GM19468 (cell line): ENCODE measurements around the gene FSCN2.

Source experiments
- ATAC-seq: cut with Tn5 transposase; IDR thresholded peaks from one replicate; pipeline ENCODE4 v1.9.1; 2021; ENCODE audit warnings: mild to moderate bottlenecking, moderate library complexity, moderate number of reproducible peaks; ENCODE audit not compliant: unreplicated experiment; ENCODE audit errors: extremely low read depth

Gene FSCN2

DNA sequence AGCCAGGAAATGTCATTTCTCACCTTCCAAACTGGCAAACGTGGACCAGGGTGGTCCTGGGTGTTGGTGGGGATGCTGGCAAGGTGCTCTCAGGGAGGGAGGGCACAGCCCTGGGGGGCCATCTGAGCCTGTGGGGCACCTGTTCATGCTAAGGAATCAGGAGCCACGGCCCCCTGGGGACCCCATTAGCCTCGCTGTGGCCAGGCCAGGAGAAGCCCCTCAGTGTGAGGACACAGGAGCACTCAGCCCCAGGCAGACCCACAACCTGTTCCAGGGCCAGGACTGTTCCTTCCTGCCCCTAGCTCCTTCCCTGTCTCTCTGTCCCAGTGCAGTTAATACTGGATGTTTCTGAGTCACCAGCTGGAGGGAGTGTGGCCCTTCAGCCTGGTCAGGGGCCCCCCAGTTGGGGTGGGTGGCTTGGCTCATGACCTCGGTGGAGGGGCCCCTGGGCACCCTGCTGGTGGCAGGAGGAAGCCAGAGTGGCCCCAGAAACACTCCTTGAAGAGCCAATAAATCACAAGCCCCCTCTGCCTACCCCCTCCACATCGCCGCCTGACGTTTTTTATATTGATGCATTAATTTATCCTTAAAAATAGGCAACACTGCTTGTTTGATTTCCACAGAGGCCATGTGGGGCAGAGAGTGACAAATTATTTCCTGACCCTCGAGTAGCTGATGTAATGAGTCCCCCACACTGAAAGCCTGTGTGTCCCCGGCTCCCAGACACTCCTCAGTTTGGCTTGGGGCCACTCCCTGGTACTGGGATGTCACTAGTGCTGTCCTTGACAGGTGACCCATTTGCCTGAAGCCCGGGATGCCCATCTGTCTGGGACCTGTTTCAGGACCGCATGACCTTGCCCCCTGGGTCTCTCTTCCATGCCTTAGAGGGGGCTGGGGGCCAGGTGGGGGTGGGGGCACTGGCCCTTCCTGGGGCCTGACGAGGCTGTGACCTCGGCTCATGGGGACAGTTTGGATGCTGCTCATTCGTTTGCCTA is 37.9 kb upstream of the FSCN2 start:
- ATAC-seq = no peak

GRCh38 chr17:81491181-81491581 is 37.0 kb upstream of the FSCN2 start:
- no peak for ATAC-seq

- no peak for ATAC-seq
These were observed 36.4 kb upstream of the FSCN2 start for GRCh38 chr17:81491761-81492160.

DNA sequence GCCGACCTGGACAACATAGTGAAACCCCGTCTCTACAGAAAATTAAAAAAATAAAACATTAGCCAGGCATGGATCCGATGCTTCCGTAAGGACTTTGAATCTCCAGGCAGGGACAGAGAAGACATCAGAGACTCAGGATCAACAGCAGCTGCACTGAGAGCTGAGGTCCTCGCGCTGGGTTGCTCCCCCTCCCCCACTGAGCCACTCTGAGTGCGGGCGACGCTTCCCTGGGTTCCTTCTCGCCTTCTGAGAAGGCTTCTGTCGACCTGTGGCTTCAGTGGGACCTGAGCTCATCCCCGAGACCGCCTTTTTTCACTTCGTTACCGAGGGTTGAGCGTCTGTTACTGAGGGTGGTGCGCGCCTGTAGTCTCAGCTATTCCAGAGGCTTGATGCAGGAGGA is 36.0 kb upstream of the FSCN2 start:
- ATAC-seq = no peak

GRCh38 chr17:81492706-81493105 is 35.5 kb upstream of the FSCN2 start:
- no peak for ATAC-seq

DNA sequence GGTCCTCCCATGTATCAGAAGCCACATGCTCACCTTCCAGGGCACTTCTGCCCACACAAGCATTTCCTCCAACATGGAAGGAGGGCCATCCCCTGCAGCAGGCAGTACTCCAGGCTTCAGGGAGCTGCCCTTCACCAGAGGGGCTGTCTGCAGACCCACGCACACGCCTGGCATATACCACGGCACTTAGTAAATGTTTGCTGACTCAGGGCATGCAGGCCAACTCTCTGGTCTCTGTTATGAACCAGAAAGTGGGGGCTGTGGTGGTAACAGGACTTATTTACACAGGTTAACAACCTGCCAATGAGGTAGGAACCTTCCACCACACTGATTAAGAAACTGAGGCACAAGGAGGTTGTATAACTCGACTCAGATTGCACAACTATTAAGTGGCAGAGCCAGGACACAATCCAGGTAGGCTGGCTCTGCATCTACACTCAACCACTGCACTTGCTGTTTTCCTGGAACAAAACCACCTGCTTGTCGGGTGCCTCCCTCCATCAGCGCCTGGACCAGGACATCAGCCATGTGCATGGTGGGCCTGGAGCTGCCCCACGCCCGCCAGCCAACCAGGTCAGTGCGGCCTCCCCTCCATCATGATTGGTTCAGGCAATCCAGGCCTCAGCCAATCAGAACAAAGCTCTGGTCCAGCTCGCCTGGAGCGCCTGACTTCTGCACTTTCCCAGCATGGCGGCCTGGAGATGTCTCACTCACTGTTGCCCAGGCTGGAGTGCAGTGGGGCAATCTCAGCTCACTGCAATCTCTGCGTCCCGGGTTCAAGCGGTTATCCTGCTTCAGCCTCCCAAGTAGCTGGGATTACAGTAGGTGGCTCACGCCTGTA is 34.8 kb upstream of the FSCN2 start:
- ATAC-seq = no peak

DNA sequence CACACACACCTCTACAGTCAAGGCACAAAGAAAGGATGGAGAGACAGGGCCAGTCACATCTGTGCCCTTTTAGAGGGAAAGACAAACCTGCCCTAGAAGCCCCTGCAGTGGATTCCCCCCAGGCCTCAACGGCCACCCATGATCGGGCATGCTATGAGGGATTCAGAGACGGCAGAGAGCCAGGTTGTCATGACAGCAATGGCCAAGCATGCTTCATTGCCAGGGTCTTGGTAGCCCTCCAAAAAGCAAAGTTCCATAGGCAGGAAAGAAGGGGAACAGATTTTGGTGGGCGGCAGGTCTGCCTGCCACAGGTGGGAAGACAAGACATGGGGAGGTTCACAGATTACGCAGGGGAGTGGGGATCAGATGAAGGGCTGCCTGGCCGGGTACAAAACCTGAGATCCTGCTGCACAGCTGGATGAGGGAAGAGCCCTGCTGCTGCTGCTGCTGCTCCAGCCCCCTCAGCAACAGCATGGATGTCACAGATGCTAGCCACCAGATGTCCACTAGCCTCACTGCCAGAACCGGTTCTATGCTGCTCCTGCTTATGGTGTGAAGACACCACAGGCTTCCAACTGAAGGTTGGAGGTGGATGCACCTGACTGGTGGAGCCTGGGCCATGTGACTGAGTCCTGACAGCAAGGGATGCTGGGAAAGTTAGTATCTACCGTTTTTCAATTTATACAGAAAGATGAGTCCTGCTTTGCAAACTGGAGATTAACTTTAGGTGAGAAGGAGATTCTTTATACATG is 33.4 kb upstream of the FSCN2 start:
- no peak for ATAC-seq

GRCh38 chr17:81498953-81499600 is 29.1 kb upstream of the FSCN2 start:
- no peak for ATAC-seq

DNA sequence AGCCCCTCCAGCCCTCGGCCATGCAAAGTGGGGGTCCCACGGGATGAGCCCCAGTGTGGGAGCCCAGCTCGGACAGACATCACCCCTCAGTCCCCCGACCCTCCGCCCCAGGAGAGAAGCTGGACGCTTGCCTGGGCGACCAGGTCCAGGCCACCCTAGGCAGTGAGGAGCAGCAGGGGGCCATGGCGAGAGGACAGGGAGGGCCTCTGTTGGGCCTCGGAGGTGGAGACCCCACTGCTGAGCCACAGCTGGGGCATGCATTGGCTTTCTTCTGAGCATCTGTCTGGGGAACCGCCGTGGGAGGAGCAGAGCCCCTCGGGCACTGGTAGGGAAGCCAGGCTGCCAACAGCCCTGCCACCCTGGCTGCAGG is 28.6 kb upstream of the FSCN2 start:
- ATAC-seq = no peak

DNA sequence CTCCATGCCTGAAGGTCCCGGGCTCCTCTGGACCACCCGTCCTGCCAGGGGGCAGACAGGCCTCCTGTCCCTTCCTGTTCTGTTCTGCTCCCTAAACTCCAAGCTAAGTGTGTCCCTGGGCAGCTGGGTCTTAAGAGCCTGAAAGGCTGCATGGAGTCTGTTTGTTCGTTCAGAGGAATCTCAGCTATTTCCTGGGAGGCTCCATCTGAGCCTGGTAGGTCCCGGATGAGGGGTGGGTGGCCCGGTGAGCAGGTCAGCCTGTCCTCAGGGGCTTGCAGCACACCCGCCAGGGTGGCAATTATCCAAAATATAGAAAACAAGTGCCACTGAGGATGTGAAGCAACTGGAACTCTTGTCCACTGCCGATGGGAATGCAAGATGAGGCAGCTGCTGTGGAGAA is 28.1 kb upstream of the FSCN2 start:
- ATAC-seq = no peak

GRCh38 chr17:81502471-81503017 is 25.6 kb upstream of the FSCN2 start:
- no peak for ATAC-seq

- ATAC-seq = no peak
These were observed 24.6 kb upstream of the FSCN2 start for GRCh38 chr17:81503619-81504018.

DNA sequence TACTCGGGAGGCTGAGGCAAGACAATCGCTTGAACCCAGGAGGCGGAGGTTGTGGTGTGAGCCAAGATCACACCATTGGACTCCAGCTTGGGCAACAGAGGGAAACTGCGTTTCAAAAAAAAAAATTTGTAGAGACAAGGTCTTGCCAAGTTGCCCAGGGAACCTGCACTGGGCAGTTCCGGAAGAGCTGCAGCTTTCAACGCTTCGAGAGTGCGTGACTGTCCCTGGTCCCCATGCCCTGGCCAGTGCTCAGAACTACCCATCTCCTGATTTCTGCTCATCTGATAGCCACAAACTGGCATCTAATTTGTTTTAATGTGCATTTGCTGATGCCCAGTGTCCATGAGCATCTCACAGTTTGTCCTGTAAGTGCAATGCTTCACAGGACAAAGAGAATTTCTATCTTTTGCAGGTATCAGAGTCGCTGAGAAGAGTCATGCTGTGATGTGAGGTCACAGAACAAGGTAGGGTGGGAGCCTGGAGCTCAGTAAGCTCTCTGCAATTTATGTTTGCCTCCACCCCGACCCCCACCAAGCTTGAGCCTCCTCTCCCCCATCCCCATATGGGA is 19.5 kb upstream of the FSCN2 start:
- ATAC-seq = no peak

- no peak for ATAC-seq
These were observed 18.8 kb upstream of the FSCN2 start for GRCh38 chr17:81509207-81509971.

- no peak for ATAC-seq
These were observed 18.0 kb upstream of the FSCN2 start for GRCh38 chr17:81509972-81510784.

GRCh38 chr17:81510785-81511553 is 17.2 kb upstream of the FSCN2 start:
- ATAC-seq = no peak

- no peak for ATAC-seq
These were observed 16.7 kb upstream of the FSCN2 start for GRCh38 chr17:81511554-81511803.
